Colonic mucosa (tissue), 4 donors: ENCODE measurements around the gene TEX22. TPM values are rescaled to one million over a fixed set of nuclear protein-coding genes. Genes with fewer than 3 reads are reported as not detected.

Experiments used
- DNase-seq: peaks from one replicate; pipeline ENCODE4 v3.0.0-alpha.2; 2020
- H3K27ac ChIP-seq: fragments of 200-600 bp; one replicate; pipeline ENCODE4 v1.8.0; 2021
- H3K27me3 ChIP-seq: fragments of 200-600 bp; one replicate; pipeline ENCODE4 v1.8.0; 2021
- H3K36me3 ChIP-seq: fragments of 200-600 bp; one replicate; pipeline ENCODE4 v1.8.0; 2021
- H3K4me1 ChIP-seq: fragments of 200-600 bp; one replicate; pipeline ENCODE4 v1.8.0; 2021; ENCODE audit warnings: mild to moderate bottlenecking
- H3K4me3 ChIP-seq: fragments of 200-600 bp; one replicate; pipeline ENCODE4 v1.8.0; 2021
- H3K9ac ChIP-seq, 2 donors: one replicate each; pipeline ENCODE4 v1.7.0; 2013; ENCODE audit warnings: control low read depth in 2 of 2, low read depth in 2 of 2, low read length in 2 of 2
- H3K9me3 ChIP-seq: fragments of 200-600 bp; one replicate; pipeline ENCODE4 v1.8.0; 2021
- intact Hi-C: fragments of 100-400 bp; cut with DNase I; formaldehyde crosslinking; loops from one replicate; pipeline ENCODE4 v1.14.1; 2022
- total RNA-seq, 2 donors: library from RNA; stranded (reverse); fragmentation: NEBNext Ultra II Directional in 1 of 2; extraction: Animal tissue kit (Norgen Biotek cat#: 25700) in 1 of 2; gene quantifications; one replicate each; pipeline ENCODE4 v1.2.1, GENCODE V29; 2021
- TF ChIP-seq, protein P1 (sequence below): fragments of 200-600 bp; IDR thresholded peaks from one replicate; pipeline ENCODE4 v1.8.0; 2022; ENCODE audit warnings: antibody characterized with exemption, mild to moderate bottlenecking
- donor health status: healthy.
- donor health status: DM: no; HTN: no; CAD: no.
- donor health status: DM: no; HTN: no; CAD: no.

The TEX22 gene
- total RNA-seq, 2 donors from 2014 or later = 1.4 to 2.4 TPM

DNA sequence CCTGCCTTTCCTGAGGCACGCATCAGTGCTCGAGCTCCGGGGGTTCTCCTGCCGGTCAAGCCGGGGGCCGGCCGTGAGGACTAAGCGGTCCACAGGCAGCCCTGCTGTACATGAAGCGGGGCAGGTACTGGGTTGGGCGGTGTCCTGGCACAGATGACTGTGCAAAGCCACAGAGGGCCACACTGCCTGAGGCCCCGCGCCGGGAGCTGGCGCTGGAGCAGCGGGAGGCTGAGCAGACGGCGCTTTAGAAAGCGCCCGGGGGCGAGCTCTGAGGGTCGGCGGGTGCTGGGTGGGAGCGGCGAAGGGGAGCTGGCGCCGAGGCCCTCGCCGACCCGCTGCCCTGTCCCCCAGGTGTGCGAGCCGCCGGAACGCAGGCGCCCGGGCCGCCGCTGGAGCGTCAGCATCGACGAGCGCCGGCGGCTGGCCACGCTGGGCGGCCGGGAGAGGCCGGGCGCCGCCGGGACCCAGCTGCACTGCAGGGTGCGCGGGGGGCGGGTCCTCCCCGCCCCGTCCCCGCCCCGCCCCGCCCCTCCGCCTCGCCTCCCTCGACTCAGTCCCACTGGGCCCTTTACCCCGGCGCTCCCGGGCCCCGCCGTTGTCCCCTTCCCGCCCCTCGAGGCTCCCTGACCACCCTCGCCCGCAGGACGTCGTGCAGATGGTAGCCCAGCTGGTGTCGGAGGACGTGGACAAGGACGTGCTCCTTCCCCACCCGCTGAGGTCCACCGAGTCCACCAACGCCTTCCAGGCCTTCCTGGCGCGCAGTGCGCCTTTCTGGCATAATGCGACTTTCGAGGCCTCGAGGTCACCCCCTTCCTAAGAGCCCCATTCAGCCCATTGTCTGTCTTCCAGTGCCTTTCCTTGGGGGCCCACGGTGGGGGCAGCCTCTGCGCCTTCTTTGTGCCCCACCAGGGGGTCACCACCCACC is 12.9 kb downstream of the TEX22 start:
- TF ChIP-seq, protein P1, sequence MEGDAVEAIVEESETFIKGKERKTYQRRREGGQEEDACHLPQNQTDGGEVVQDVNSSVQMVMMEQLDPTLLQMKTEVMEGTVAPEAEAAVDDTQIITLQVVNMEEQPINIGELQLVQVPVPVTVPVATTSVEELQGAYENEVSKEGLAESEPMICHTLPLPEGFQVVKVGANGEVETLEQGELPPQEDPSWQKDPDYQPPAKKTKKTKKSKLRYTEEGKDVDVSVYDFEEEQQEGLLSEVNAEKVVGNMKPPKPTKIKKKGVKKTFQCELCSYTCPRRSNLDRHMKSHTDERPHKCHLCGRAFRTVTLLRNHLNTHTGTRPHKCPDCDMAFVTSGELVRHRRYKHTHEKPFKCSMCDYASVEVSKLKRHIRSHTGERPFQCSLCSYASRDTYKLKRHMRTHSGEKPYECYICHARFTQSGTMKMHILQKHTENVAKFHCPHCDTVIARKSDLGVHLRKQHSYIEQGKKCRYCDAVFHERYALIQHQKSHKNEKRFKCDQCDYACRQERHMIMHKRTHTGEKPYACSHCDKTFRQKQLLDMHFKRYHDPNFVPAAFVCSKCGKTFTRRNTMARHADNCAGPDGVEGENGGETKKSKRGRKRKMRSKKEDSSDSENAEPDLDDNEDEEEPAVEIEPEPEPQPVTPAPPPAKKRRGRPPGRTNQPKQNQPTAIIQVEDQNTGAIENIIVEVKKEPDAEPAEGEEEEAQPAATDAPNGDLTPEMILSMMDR = no peak
- intact Hi-C loops = no loop called here
- no peak for DNase-seq
- H3K27me3 ChIP-seq = peaks cover 22% of the 10 kb centered on the region
- H3K27ac ChIP-seq = no peak overlapping the region
- H3K4me1 ChIP-seq = peaks cover 4% of the 10 kb centered on the region
- peak overlapping the region; percentile 19 for H3K4me3 ChIP-seq
- peak overlapping the region in 1 of 2 donors; percentile 18 for H3K9ac ChIP-seq
- H3K36me3 ChIP-seq = no peaks in the 10 kb centered on the region
- no peaks in the 10 kb centered on the region for H3K9me3 ChIP-seq

GRCh38 chr14:105411985-105412770 is 13.8 kb downstream of the TEX22 start:
- Histone ChIP-seq H3K9me3 (no peaks in the 10 kb centered on the region), H3K4me1 (peaks cover 4% of the 10 kb centered on the region), H3K36me3 (no peaks in the 10 kb centered on the region), H3K27me3 (peaks cover 22% of the 10 kb centered on the region), H3K9ac (no peak overlapping the region), H3K4me3 (no peak overlapping the region), H3K27ac (no peak overlapping the region)
- no peak for DNase-seq
- TF ChIP-seq, protein P1 = no peak
- intact Hi-C loops = no loop called here

DNA sequence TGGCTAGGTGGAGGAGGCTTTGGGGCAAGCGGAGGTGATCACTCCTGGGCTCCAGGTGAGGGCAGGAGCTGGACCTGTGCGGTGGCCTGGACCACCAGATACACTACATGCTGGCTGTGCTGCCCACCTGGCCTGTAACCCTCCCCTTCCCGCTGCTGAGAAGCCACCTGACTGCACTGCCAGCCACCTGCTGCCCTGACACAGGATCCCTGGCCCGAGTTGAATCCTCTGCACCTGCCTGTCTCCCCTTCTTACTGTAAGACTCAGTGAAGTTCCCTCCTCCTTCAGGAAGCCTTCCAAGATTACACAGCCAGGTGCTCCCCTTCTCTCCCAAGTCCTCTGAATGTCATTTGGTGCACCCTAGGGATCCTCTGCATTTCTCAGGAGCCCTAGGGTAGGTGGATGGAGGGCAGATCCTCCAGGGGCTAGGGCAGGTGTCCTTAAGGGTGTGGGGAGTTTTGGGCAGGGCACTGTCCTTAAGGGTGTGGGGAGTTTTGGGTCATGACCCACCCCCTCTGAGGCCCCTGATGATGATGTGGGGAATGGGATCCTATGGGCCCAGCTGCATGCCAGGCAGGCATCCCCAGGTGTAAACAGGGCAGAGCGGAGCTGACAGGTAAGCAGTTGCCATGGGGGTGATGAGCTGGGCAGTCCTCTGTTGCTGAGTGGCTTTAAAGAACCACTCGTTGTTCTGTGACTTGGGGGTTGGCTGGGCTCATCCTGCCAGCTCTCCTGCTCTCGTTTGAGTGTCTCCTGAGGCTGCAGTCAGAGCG is 14.6 kb downstream of the TEX22 start:
- DNase-seq = no peak
- Histone ChIP-seq H3K4me1 (peaks cover 4% of the 10 kb centered on the region), H3K4me3 (no peak overlapping the region), H3K27ac (no peak overlapping the region), H3K36me3 (no peaks in the 10 kb centered on the region), H3K27me3 (peaks cover 22% of the 10 kb centered on the region), H3K9ac (no peak overlapping the region), H3K9me3 (no peaks in the 10 kb centered on the region)
- TF ChIP-seq, protein P1 = no peak
- intact Hi-C loops = no loop called here

DNA sequence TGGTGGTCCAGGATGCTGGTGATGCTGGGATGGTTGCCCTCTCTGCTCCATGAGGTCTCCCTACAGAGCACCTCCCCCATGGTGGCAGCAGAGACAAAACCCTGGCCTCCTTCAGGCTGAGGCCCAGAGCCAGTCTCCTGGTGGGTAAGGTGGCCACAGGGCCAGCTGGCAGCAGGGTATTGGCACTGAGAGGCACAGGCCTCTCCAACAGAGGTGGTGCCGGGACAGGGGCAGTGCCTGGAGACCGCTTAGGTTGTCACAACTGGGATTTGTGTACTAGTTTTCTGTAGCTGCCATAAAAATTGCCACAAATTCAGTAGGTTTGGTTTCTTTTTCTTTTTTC is 15.2 kb downstream of the TEX22 start:
- H3K4me3 ChIP-seq = no peak overlapping the region
- no peak for DNase-seq
- no peak overlapping the region for H3K27ac ChIP-seq
- peaks cover 22% of the 10 kb centered on the region for H3K27me3 ChIP-seq
- no peaks in the 10 kb centered on the region for H3K9me3 ChIP-seq
- no peaks in the 10 kb centered on the region for H3K36me3 ChIP-seq
- intact Hi-C loops = no loop called here
- H3K4me1 ChIP-seq = peaks cover 4% of the 10 kb centered on the region
- TF ChIP-seq, protein P1 = no peak
- H3K9ac ChIP-seq = no peak overlapping the region
